DND-41 (cell line): ENCODE results near the gene TTLL11.

Experiments used
- ATAC-seq: fragments of 200-7000 bp; cut with Tn5 transposase; 3 replicates; pipeline ENCODE4 v1.9.1; 2021; ENCODE audit warnings: low read depth; ENCODE audit not compliant: insufficient read depth
- DNase-seq: peaks from one replicate; pipeline ENCODE4 v3.0.0-alpha.2; 2020
- H2AFZ ChIP-seq: 2 replicates; pipeline ENCODE4 v1.6.0; 2012; ENCODE audit warnings: low read depth, low read length
- H3K27ac ChIP-seq: 2 replicates; pipeline ENCODE4 v1.5.1; 2012; ENCODE audit warnings: low read length, inconsistent platforms
- H3K27me3 ChIP-seq: fragments of 200-600 bp; sonication (generic); 2 replicates; pipeline ENCODE4 v1.6.0; 2012; ENCODE audit warnings: low read length, mild to moderate bottlenecking, inconsistent platforms; ENCODE audit not compliant: insufficient read depth, poor library complexity
- H3K36me3 ChIP-seq: 2 replicates; pipeline ENCODE4 v1.5.1; 2012; ENCODE audit warnings: low read length, inconsistent platforms; ENCODE audit not compliant: insufficient read depth
- H3K4me1 ChIP-seq: 2 replicates; pipeline ENCODE4 v1.5.1; 2012; ENCODE audit warnings: mild to moderate bottlenecking, low read length; ENCODE audit not compliant: insufficient read depth
- H3K4me2 ChIP-seq: 2 replicates; pipeline ENCODE4 v1.6.0; 2012; ENCODE audit warnings: mild to moderate bottlenecking, moderate library complexity, low read length, inconsistent platforms; ENCODE audit not compliant: insufficient read depth
- H3K4me3 ChIP-seq, 2 experiments: fragments of 200-600 bp in 1 of 2; shearing (Covaris generic) in 1 of 2; 2 replicates each; pipeline ENCODE4 v1.5.1; 2012 to 2016; ENCODE audit warnings: inconsistent platforms in 2 of 2, low read length in 2 of 2, mild to moderate bottlenecking in 2 of 2, low read depth in 1 of 2, moderate library complexity in 1 of 2
- H3K79me2 ChIP-seq: 2 replicates; pipeline ENCODE4 v1.6.0; 2012; ENCODE audit warnings: low read length, inconsistent platforms; ENCODE audit not compliant: insufficient read depth
- H3K9ac ChIP-seq: 2 replicates; pipeline ENCODE4 v1.6.0; 2012; ENCODE audit warnings: low read depth, mild to moderate bottlenecking, inconsistent platforms, low read length, moderate library complexity
- H3K9me3 ChIP-seq: 2 replicates; pipeline ENCODE4 v1.5.1; 2012; ENCODE audit warnings: low read length, moderate library complexity, mild to moderate bottlenecking, inconsistent platforms; ENCODE audit not compliant: insufficient read depth, severe bottlenecking
- H4K20me1 ChIP-seq: 2 replicates; pipeline ENCODE4 v1.6.0; 2012; ENCODE audit warnings: low read length; ENCODE audit not compliant: insufficient read depth
- EZH2 ChIP-seq: IDR thresholded peaks from 3 replicates; pipeline ENCODE4 v1.6.1; 2012; ENCODE audit warnings: borderline replicate concordance, low read depth, mild to moderate bottlenecking, moderate library complexity, low read length, inconsistent platforms; ENCODE audit not compliant: severe bottlenecking
- TF ChIP-seq, protein P1 (sequence below): IDR thresholded peaks from 2 replicates; pipeline ENCODE4 v1.5.1; 2012; ENCODE audit warnings: borderline replicate concordance, low read length, moderate library complexity, mild to moderate bottlenecking; ENCODE audit not compliant: poor library complexity, severe bottlenecking; ENCODE audit errors: extremely low read depth

Gene TTLL11

DNA sequence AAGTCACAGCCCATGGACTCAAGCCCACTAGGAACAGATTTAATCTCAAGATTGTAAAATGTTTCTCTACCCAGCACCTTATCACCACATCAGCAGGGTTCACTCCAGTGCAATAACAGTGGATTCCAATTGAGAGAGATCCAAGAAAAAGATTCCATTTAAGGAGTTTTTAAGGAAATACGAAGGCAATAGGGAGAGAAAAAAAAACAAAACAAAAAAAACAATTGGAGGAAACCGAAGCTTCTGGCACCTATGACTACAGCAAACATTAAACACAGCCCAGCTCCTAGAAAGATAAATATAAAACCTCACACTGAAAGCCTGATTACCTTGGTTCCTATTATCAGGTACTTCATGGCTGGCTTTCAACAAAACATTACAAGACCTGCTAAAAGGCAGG is 249.0 kb downstream of the TTLL11 start:
- H3K36me3 ChIP-seq = no peaks in the 10 kb centered on the region
- no peak overlapping the region for H3K4me3 ChIP-seq
- DNase-seq = no peak
- H3K27ac ChIP-seq = no peak overlapping the region
- ATAC-seq = no peak
- no peaks in the 10 kb centered on the region for H4K20me1 ChIP-seq
- H3K9ac ChIP-seq = no peak overlapping the region
- TF ChIP-seq, protein P1, sequence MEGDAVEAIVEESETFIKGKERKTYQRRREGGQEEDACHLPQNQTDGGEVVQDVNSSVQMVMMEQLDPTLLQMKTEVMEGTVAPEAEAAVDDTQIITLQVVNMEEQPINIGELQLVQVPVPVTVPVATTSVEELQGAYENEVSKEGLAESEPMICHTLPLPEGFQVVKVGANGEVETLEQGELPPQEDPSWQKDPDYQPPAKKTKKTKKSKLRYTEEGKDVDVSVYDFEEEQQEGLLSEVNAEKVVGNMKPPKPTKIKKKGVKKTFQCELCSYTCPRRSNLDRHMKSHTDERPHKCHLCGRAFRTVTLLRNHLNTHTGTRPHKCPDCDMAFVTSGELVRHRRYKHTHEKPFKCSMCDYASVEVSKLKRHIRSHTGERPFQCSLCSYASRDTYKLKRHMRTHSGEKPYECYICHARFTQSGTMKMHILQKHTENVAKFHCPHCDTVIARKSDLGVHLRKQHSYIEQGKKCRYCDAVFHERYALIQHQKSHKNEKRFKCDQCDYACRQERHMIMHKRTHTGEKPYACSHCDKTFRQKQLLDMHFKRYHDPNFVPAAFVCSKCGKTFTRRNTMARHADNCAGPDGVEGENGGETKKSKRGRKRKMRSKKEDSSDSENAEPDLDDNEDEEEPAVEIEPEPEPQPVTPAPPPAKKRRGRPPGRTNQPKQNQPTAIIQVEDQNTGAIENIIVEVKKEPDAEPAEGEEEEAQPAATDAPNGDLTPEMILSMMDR = no peak
- TF ChIP-seq EZH2 = no peak
- no peaks in the 10 kb centered on the region for H3K9me3 ChIP-seq
- H2AFZ ChIP-seq = no peak overlapping the region
- no peak overlapping the region for H3K4me2 ChIP-seq
- no peaks in the 10 kb centered on the region for H3K27me3 ChIP-seq
- no peaks in the 10 kb centered on the region for H3K79me2 ChIP-seq
- H3K4me1 ChIP-seq = no peaks in the 10 kb centered on the region

DNA sequence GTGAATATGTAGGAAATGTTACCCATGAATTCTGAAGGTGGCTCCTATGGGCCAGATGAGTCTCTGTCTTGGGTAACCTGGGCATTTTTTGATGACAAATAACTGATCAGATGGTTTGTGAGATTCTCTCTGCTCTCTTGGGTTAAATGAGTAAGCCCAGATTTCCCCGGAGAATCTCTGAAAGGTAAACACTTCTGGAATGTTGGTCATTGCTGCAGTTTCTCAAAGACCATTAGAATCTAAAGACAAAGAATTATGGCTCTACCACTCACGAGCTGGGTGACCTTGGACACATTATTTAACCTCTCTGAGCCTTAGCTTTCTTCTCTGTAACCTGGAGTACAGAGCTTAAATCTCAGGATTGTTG is 250.5 kb downstream of the TTLL11 start:
- Histone ChIP-seq H3K4me3 (no peak overlapping the region), H3K4me2 (no peak overlapping the region), H3K4me1 (no peaks in the 10 kb centered on the region), H2AFZ (no peak overlapping the region), H3K9me3 (no peaks in the 10 kb centered on the region), H3K27ac (no peak overlapping the region), H3K27me3 (no peaks in the 10 kb centered on the region), H3K79me2 (no peaks in the 10 kb centered on the region), H3K36me3 (no peaks in the 10 kb centered on the region), H4K20me1 (no peaks in the 10 kb centered on the region), H3K9ac (no peak overlapping the region)
- ATAC-seq = no peak
- no peak for DNase-seq
- no peak for TF ChIP-seq EZH2
- TF ChIP-seq, protein P1 = no peak

DNA sequence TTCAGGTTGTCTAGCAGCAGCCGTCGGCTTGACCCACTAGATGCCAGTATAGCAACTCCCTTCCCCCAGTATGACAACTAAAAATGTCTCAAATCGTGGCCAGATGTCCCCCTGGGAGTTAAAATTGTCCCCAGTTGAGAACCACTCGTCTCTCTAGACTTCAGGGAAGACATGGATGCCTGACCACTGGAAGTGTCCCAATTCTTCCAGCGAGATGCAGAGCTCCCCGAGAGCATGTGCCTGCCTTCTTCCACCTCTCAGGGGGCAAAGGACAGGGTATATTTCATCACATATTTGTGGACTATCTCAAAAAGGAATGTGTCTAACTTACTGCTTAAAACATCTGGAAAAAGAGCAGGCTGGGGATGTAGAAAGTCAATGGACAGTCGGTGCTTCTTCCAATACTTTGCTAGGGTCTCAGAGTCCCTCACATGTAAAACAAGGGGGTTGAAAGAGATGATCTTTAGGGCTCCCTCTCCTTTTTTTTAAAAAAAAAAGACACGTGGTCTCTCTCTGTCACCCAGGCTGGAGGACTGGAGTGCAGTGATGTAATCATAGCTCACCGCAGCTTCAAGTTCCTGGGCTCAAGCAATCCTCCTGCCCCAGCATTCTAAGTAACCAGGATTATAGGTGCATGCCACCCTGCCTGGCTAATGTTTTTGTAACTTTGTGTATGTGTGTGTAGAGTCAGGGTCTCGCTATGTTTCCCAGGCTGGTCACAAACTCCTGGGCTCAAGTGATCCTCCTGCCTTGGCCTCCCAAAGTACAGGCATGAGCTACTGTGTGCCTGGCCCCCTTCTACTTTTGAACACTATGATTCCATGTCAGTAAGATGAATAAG is 251.1 kb downstream of the TTLL11 start:
- Histone ChIP-seq H3K4me3 (no peak overlapping the region), H3K9ac (no peak overlapping the region), H3K27me3 (no peaks in the 10 kb centered on the region), H2AFZ (no peak overlapping the region), H3K79me2 (no peaks in the 10 kb centered on the region), H3K4me1 (no peaks in the 10 kb centered on the region), H3K9me3 (no peaks in the 10 kb centered on the region), H4K20me1 (no peaks in the 10 kb centered on the region), H3K36me3 (no peaks in the 10 kb centered on the region), H3K4me2 (no peak overlapping the region), H3K27ac (no peak overlapping the region)
- DNase-seq (no peak), ATAC-seq (no peak)
- TF ChIP-seq EZH2 = no peak
- TF ChIP-seq, protein P1 = no peak
